Regular cardiac myocyte (primary cell): ENCODE data around the gene GTPBP6. TPM values are rescaled to one million over a fixed set of nuclear protein-coding genes. Genes with fewer than 3 reads are reported as not detected.

Experiments
- total RNA-seq: library from RNA; depleted of rRNA; stranded (reverse); fragments of >200 nt; gene quantifications from 2 replicates; pipeline ENCODE4 v1.2.3, GENCODE V29; 2014

The GTPBP6 gene
- total RNA-seq: 15.8 and 50.0 TPM in 2 replicates

GRCh38 chrX:318739-319578, at the start of gene GTPBP6:
Gene GTPBP6 (minus strand): TSS chrX:318796. CDS start chrX:318787, 9 bp downstream.

DNA sequence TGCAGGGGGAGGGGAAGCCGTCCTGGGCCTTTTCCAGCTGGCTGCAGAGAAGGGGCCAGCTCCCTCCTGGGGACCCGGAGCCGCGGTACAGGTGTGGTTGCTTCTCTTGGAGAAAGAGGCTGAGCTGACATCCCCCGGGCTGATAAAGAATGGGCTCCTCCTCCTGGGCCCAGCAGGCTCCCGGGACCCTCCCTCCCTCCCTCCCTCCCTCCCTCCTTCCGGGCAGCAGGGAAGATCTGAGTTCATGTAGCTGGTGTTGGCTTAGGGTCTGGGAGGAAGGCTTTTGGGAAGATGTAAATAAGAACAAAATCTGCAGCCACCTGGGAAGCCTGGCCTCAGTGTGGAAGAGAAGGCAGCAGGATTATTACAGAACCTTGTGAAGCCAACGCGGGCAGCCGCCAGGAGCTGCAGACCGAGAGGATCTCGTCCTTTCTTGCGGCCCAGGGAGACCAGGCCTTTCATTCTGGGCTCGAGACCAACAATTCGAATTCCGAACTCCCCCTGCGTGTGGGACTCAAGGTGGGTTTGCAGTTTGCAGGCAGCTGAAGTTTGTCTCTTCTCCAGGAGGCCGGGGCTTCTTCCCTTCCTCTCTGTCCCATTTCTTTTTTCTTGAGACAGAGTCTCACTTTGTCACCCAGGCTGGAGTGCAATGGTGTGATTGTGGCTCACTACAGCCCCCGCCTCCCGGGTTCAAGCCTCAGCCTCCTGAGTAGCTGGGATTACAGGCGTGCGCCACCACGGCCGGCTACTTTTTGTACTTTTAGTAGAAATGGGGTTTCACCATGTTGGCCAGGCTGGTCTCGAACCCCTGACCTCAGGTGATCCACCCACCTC, 37.2 kb downstream of the GTPBP6 start, which contains the start of gene PLCXD1:
PLCXD1 (plus strand) TSS at position 216 of the 834 bp plus-strand sequence. CDS start 2,807 bp downstream, outside the sequence.

Other genes starting within 250 kb of the GTPBP6 start
- gene PLCXD1, start 37.4 kb downstream of the GTPBP6 start, total RNA-seq: 7.9 and 24.9 TPM in 2 replicates
- gene PPP2R3B, start 68.1 kb upstream of the GTPBP6 start, total RNA-seq: 13.0 and 16.1 TPM in 2 replicates